IMR-90 (cell line): ENCODE data around the gene RADIL. TPM values are rescaled to one million over a fixed set of nuclear protein-coding genes. Genes with fewer than 3 reads are reported as not detected.

Source experiments
- ATAC-seq: fragments of 200-7000 bp; cut with Tn5 transposase; 2 replicates; pipeline ENCODE4 v1.9.1; 2020; ENCODE audit warnings: low read depth, mild to moderate bottlenecking, moderate library complexity
- BruUV-seq: library from RNA; stranded (reverse); fragments of 400-500 nt; replicated peaks from 2 replicates; lab custom pipeline; 2021; lab: Mats Ljungman, UMichigan
- CTCF ChIA-PET: fragments of 300-600 bp; formaldehyde crosslinking; extraction: SDS; loops from one replicate; lab custom pipeline; 2021; ENCODE audit warnings: antibody characterized with exemption; lab: Yijun Ruan, JAX
- POLR2A ChIA-PET: fragments of 300-600 bp; sonication (Branson Sonifier 250); formaldehyde crosslinking; loops from one replicate; lab custom pipeline; 2022; ENCODE audit warnings: antibody characterized with exemption; ENCODE audit not compliant: unreplicated experiment; lab: Charles Lee
- DNase-seq: peaks from one replicate; pipeline ENCODE4 v3.0.0; 2013
- H2AFZ ChIP-seq: replicated peaks from 2 replicates; pipeline ENCODE3; 2013; ENCODE audit warnings: low read length, mild to moderate bottlenecking; ENCODE audit not compliant: poor library complexity
- H2AK5ac ChIP-seq: 2 replicates; pipeline ENCODE4 v1.6.1; 2013; ENCODE audit warnings: low read depth, low read length, inconsistent platforms
- H2AK9ac ChIP-seq: replicated peaks from 2 replicates; pipeline ENCODE3; 2013; ENCODE audit warnings: mild to moderate bottlenecking, low read depth, low read length, moderate library complexity; ENCODE audit not compliant: poor library complexity
- H2BK120ac ChIP-seq: 2 replicates; pipeline ENCODE4 v1.6.1; 2013; ENCODE audit warnings: low read depth, low read length, inconsistent platforms
- H2BK15ac ChIP-seq: 3 replicates; pipeline ENCODE4 v1.6.1; 2013; ENCODE audit warnings: low read depth, low read length, inconsistent platforms
- H2BK20ac ChIP-seq: 2 replicates; pipeline ENCODE4 v1.6.1; 2013; ENCODE audit warnings: low read depth, mild to moderate bottlenecking, inconsistent platforms, low read length, moderate library complexity
- H2BK5ac ChIP-seq: 2 replicates; pipeline ENCODE4 v1.6.1; 2013; ENCODE audit warnings: mild to moderate bottlenecking, low read depth, low read length, inconsistent platforms; ENCODE audit not compliant: poor library complexity, severe bottlenecking
- H3K14ac ChIP-seq: replicated peaks from 2 replicates; pipeline ENCODE4 v1.6.1; 2013; ENCODE audit warnings: low read depth, low read length, inconsistent platforms
- H3K18ac ChIP-seq: 2 replicates; pipeline ENCODE4 v1.6.1; 2013; ENCODE audit warnings: low read depth, low read length, control low read depth
- H3K23ac ChIP-seq: 2 replicates; pipeline ENCODE4 v1.6.1; 2013; ENCODE audit warnings: low read depth, low read length, inconsistent platforms
- H3K27ac ChIP-seq: 2 replicates; pipeline ENCODE4 v1.5.1; 2013; ENCODE audit warnings: mild to moderate bottlenecking, control low read depth, low read length; ENCODE audit not compliant: insufficient read depth
- H3K27me3 ChIP-seq: 2 replicates; pipeline ENCODE4 v1.6.1; 2013; ENCODE audit warnings: low read length; ENCODE audit not compliant: control insufficient read depth, insufficient read depth
- H3K36me3 ChIP-seq: 2 replicates; pipeline ENCODE4 v1.6.1; 2013; ENCODE audit warnings: low read length, mixed read lengths; ENCODE audit not compliant: control insufficient read depth, insufficient read depth
- H3K4ac ChIP-seq: 2 replicates; pipeline ENCODE4 v1.6.1; 2013; ENCODE audit warnings: low read depth, low read length, inconsistent platforms
- H3K4me1 ChIP-seq: 2 replicates; pipeline ENCODE4 v1.6.1; 2013; ENCODE audit warnings: low read length, mixed read lengths; ENCODE audit not compliant: control insufficient read depth, insufficient read depth
- H3K4me2 ChIP-seq: 2 replicates; pipeline ENCODE4 v1.6.1; 2013; ENCODE audit warnings: low read depth, mild to moderate bottlenecking, control low read depth, low read length, moderate library complexity
- H3K4me3 ChIP-seq: 2 replicates; pipeline ENCODE4 v1.5.1; 2013; ENCODE audit warnings: low read depth, mild to moderate bottlenecking, control low read depth, low read length, moderate library complexity; ENCODE audit not compliant: insufficient read depth
- H3K56ac ChIP-seq: 2 replicates; pipeline ENCODE4 v1.6.1; 2013; ENCODE audit warnings: low read length, inconsistent platforms; ENCODE audit not compliant: insufficient read depth; ENCODE audit errors: extremely low read depth
- H3K79me1 ChIP-seq, 2 experiments: 2 replicates each; pipeline ENCODE4 v1.6.1; 2013; ENCODE audit warnings: low read length in 2 of 2, inconsistent platforms in 1 of 2, low read depth in 1 of 2
- H3K9ac ChIP-seq: 2 replicates; pipeline ENCODE4 v1.6.1; 2013; ENCODE audit warnings: low read depth, low read length, control low read depth
- H3K9me1 ChIP-seq: 2 replicates; pipeline ENCODE4 v1.6.1; 2013; ENCODE audit warnings: low read length, inconsistent platforms; ENCODE audit not compliant: insufficient read depth
- H3K9me3 ChIP-seq: 2 replicates; pipeline ENCODE4 v1.6.1; 2013; ENCODE audit warnings: low read length; ENCODE audit not compliant: control insufficient read depth, insufficient read depth
- H4K20me1 ChIP-seq: 2 replicates; pipeline ENCODE4 v1.6.1; 2013; ENCODE audit warnings: low read length, inconsistent platforms; ENCODE audit not compliant: insufficient read depth
- H4K5ac ChIP-seq: 2 replicates; pipeline ENCODE4 v1.6.1; 2013; ENCODE audit warnings: mild to moderate bottlenecking, low read depth, low read length, control low read depth
- H4K8ac ChIP-seq, 2 experiments: 2 replicates each; pipeline ENCODE4 v1.6.1; 2013; ENCODE audit warnings: low read depth in 2 of 2, low read length in 2 of 2, control low read depth in 1 of 2, inconsistent platforms in 1 of 2
- H4K91ac ChIP-seq: 2 replicates; pipeline ENCODE4 v1.6.1; 2013; ENCODE audit warnings: low read depth, low read length, inconsistent platforms; ENCODE audit not compliant: insufficient read depth
- FOS ChIP-seq: fragments of 150-350 bp; IDR thresholded peaks from 2 replicates; pipeline ENCODE4 v1.6.1; 2016; ENCODE audit warnings: low read depth, low read length
- WGBS, 2 experiments: methylation state at CpG; one replicate each; pipeline versions ENCODE4 v1.1.5 to v1.1.7; 2013; ENCODE audit warnings: missing lambda C conversion rate in 2 of 2; ENCODE audit not compliant: insufficient read length in 1 of 2; ENCODE audit errors: extremely low coverage in 2 of 2; 5-methylcytosine and 5-hydroxymethylcytosine counted together
- dilution Hi-C: fragments of 300-500 bp; cut with HindIII; formaldehyde crosslinking; loops from one replicate; pipeline ENCODE4 v1.14.3; 2018; ENCODE audit warnings: low sequenced_read_pairs; ENCODE audit not compliant: unreplicated experiment
- in situ Hi-C: fragments of 300-500 bp; cut with MboI; formaldehyde crosslinking; loops from 3 replicates; pipeline ENCODE4 v1.14.3; 2019; ENCODE audit warnings: low sequenced_read_pairs, inconsistent platforms, mixed read lengths
- intact Hi-C: fragments of 100-400 bp; cut with micrococcal nuclease; formaldehyde crosslinking; loops from 2 replicates; pipeline ENCODE4 v1.10.0; 2022
- polyA plus RNA-seq, 3 experiments: library from polyadenylated mRNA; depleted of rRNA; stranded (reverse); fragments of >200 nt; gene quantifications; 2 replicates each; pipeline ENCODE4 v1.2.3, GENCODE V29; 2012; ENCODE audit warnings: low replicate concordance in 1 of 3
- total RNA-seq: library from RNA; depleted of rRNA; stranded (reverse); fragments of >200 nt; gene quantifications from 2 replicates; pipeline ENCODE4 v1.2.3, GENCODE V29; 2012

The RADIL gene
- total and polyA plus RNA-seq, 2 of the 4 experiments (the other 2 are of a cell fraction), result 0.18 to 0.48 TPM

DNA sequence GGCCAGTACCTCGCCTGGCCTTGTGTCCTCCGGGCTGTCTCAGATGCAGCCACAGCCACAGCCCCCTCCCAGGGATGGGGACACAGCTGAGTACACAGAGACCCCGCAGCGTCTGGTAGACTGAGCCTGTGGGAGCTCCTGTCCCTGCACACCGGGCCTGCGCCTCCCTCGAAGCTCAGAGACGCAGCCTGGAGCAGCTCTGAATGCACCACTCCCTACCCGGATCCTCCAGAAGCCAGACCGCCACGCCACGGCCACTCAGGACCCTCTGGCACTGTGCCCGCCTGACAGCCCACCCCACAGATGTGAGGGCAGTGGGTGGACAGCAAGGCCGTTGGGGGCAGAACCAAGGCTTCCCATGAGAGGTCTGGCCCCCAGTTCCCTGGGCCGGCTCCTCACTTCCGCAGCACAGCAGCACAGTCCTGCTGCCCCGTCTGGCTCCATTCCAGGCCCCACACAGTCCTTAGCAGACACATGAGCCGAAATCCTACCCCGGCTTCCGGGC, 62.5 kb downstream of the RADIL start:
- H4K8ac ChIP-seq, result no peak overlapping the region
- dilution Hi-C loops, result no loop called here
- ATAC-seq, result no peak
- no peak overlapping the region for H2AK5ac ChIP-seq
- H3K9ac ChIP-seq, result no peak overlapping the region
- H2BK120ac ChIP-seq, result no peak overlapping the region
- POLR2A ChIA-PET, result no interaction called here
- no peak overlapping the region for H2AK9ac ChIP-seq
- no peaks in the 10 kb centered on the region for H3K79me1 ChIP-seq
- H3K9me1 ChIP-seq, result no peaks in the 10 kb centered on the region
- in situ Hi-C loops, result no loop called here
- H3K4me3 ChIP-seq, result no peak overlapping the region
- no peak overlapping the region for H2BK5ac ChIP-seq
- H3K4ac ChIP-seq, result no peak overlapping the region
- H3K27me3 ChIP-seq, result peaks cover 2% of the 10 kb centered on the region; the same call in 1 of the 2 replicates
- DNase-seq, result no peak
- no peak for TF ChIP-seq FOS
- intact Hi-C loops, result no loop called here
- H3K23ac ChIP-seq, result no peak overlapping the region
- H2BK15ac ChIP-seq, result no peak overlapping the region
- H2BK20ac ChIP-seq, result no peak overlapping the region
- H3K36me3 ChIP-seq, result no peaks in the 10 kb centered on the region
- no peak overlapping the region for H4K91ac ChIP-seq
- H2AFZ ChIP-seq, result no peak overlapping the region
- no peaks in the 10 kb centered on the region for H4K20me1 ChIP-seq
- no peaks in the 10 kb centered on the region for H3K9me3 ChIP-seq
- no TSS peak for BruUV-seq
- 44% methylated on average over 6 of the region's 20 CpGs; no CpG with 5 or more reads in 1 of the 2 experiments for WGBS, 2 experiments
- no peak overlapping the region for H3K4me2 ChIP-seq
- no peak overlapping the region for H3K18ac ChIP-seq
- H3K27ac ChIP-seq, result no peak overlapping the region
- H3K56ac ChIP-seq, result no peak overlapping the region
- H4K5ac ChIP-seq, result no peak overlapping the region
- no peak overlapping the region for H3K14ac ChIP-seq
- CTCF ChIA-PET, result no interaction called here
- H3K4me1 ChIP-seq, result no peaks in the 10 kb centered on the region; the same call in 1 of the 2 replicates
